ENCODE data around the gene ZNF619.
A peak's percentile ranks its signal among the peaks of the same experiment; 100 is the strongest.
"Not testable (repeated sequence)": the region's sequence is repeated elsewhere in the genome, so short reads cannot be mapped to it uniquely, and the experiment has no call there.

ZNF619 gene

DNA sequence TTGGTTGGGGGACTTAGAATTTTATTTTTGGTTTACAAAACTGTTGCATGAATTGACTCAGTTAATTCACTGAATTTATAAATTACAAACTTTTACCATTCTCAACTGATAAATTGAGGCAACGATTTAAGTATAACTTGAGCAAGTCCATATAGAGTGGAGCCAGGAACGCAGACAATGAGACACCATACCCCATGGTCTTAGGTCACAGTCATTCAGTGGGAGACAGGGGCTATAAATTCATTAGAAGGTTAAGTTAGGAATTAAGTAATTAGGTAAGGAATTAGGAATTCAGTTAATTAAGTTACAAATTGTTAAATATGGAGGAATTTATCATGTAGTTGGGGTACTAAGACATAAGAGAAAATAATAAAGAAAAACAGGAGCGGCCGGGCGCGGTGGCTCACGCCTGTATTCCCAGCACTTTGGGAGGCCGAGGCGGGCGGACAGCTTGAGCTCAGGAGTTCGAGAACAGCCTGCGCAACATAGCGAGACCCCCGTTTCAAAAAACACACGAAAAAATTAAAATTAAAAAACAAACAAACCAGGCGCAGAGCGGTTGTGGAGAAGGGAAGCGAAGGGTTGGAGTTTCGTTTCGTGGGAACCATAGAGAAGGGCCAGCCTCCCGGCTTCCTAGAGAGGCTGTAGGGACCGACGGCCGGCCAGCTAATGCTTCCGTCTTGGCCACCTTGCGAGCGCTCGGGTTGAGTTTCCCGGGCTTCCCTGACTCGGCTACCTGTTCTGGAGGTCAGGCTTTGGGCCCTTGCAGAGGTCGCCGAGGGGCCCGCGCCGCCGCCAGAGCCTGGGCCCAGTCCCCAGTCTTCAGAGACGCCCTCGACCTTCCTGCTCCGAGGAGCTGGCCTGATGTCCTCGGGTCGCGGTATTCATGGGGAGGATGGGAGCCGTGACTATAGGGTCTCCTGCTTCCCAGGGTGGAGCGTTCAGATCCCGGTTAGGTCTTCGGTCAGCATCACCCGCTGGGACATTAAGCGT lies at the start of gene ZNF619:
TSS of gene ZNF619 (plus strand) at position 645 of the 993 bp plus-strand sequence. CDS start 858 bp downstream, outside the sequence.
- peak; percentile 29 for DNase-seq

DNA sequence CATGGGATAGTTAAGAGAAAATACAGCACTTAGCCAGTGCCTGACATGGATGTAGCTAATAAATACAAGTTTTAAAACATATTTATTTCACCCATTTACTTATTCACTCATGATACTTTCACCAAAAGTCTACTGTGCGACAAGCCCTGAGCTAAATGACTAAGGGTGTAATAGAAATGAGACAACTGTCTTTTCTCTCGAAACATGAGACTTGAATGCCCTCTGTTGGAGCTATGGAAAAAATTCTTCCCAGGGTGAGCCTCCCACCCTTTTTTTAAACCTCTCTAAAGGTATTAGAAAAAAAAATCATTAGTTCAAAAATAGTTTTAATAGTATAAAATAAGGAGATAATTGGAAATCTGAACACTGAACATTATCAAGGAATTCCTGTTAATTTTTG lies 44.1 kb upstream of the ZNF619 start:
- DNase-seq: no peak

DNA sequence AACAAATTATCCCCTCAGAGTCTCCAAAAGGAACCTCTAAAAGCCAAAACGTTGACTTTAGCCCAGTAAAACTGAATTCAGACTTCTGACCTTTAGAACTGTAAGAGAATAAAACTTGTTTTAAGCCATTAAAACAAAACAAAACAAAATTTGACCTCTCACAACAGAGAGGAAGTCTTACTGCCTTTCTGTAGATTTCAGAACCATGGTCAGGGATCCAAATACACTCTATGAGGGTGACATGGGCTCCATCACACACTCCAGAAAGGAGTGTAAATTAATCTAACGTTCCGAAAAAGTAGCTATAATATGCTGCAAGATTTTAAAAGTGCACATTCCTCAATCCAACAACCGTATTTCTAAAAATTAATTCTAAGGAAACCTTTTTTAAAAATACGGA lies 39.0 kb upstream of the ZNF619 start:
- no peak for DNase-seq

DNA sequence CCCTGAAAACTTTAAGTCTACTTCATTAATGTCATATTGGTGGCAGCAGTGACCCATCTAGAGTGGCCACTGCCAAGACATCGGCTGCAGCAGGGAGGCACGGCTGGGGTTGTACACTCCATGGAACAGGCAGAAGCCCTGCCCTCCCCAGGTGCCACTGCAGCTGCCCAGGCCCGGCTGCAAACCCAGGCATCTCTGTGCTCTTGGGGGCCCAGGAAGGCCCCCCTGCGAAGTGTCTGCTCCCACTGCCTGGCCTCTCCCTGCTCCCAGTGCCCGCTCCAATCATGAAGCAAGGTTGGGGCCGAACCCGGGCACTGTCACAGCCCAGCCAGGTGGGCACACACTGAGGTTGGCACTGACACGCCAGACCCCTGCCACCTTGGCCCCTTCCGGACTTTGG lies 31.9 kb upstream of the ZNF619 start:
- no peak for DNase-seq

DNA sequence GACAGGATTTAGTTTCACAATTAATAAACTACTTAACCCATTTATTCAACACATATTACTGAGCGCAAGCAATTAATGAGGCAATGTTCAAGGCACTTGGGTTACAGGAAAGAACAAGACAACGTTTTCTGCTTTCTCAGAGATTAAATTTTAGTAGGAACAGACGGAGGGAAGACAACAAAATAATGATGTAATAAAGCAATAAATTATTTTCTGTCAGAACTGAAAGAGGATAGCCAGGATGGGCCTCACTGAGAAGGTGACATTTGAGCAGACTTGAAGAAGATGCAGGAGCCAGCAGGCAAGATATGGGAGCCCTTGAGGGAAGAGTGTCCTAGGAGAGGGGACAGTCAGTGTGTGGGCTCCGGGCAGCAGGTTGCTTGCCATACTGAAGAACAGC lies 31.0 kb upstream of the ZNF619 start:
- DNase-seq: no peak

DNA sequence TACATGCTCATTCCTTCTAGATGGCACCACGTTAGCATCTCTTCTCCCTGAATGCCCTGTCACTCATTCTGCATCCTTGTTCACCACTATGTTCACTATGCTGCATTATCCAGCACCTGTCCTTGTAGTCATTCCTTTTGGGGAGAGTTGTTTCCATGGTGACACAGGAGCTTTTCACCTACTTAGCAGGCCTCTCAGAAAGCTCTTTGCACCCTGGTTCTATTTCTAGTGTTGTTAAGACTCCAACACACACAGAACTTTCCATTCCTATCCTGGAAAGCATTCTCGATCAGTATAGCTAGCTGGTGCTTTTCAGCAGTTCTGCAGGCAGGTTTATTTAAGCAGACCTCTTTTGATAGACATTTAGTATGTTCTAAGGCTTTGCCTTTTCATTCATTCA lies 26.5 kb upstream of the ZNF619 start:
- DNase-seq: no peak

DNA sequence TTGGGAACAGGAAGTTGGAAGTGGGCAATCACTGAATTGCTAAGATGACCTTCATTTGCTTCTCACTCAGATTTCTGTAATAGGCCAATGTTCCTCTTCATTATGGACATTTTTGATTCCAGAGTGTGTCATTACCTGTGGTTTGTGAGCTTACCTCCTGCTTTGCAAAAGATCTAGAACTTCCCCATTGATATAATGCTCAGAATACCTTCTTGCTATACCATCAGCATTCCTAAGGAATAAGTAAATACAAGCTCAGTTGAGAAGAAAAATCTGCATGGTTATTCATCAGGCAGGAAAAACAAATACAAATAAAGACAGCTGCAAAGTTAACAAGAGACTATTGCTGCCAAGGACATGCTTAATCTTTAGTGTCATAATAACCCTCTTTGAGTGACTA lies 25.4 kb upstream of the ZNF619 start:
- no peak for DNase-seq

DNA sequence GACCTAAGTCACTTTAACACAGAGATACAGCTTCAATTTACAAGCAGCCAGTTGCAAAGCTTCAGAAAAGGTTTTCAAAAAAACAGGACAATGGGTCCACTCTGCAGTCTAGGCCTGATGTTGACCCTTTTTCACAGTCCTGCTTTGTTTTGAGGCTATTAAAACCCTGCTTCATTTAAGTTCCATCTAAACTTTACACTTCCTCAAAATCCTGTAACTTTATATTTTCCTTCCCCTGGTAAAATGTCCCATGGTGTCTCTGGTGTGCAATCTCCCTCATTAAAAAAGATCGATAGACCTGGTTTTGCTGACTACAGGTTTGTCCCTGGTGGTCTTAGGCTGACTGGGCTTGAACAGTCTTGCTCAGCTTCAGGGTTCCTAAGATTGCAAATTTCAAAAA lies 24.9 kb upstream of the ZNF619 start:
- DNase-seq: no peak

DNA sequence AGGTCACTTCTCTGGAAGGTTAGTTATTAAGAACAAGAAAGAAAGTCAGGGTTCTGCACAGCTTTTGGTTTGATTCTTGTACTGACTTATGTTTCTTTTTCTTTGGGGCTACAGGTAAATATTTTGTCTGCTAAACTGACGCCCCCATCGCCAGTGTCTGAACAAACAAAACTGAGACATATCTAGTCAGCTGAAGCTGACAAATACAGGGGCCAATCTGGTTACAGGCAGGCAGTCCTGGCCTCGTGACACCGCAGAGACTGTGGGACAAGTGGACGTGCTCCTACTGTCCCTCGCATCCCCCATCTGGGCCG lies 24.4 kb upstream of the ZNF619 start:
- DNase-seq: no peak

DNA sequence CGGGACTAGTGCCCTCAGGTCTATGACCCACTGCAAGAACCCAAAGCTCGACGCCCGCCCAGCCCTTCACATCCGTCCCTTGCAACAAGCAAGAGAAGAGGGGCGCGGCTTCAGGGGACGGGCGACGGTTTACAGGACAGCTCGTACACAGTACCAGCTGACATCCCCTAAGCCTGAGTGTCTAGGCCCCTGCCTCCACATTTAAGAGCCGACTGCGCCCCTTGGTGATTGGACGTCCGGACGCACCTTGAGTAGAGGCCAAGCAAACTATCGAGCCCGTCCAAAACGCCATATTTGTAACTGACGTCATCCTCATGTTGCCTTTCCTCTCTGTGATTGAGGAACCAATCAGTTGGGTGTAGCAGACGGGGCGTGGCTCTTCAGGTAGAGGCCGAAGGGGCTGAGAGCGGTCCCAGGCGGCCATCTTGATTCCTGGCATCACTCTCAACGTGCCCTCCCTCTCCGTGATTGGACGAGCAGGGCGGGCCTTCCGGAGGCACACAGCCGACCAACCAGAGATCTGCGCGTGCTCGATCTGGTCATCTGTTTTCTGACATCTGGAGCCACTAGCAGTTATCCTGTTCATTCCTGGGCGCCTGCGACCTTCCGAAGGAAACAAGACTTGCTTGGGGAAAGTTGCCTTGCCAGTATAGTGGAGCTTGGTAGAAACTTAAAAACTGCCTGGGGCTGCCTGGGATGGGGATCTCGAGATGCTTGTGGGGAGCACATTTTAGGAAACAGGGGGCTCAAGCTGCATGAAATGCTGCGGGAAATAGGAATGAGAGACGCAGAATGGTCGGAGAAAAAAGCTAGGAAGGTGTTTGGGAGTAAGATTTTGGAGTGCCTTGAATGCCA lies 23.8 kb upstream of the ZNF619 start:
- peak; percentile 93 for DNase-seq

DNA sequence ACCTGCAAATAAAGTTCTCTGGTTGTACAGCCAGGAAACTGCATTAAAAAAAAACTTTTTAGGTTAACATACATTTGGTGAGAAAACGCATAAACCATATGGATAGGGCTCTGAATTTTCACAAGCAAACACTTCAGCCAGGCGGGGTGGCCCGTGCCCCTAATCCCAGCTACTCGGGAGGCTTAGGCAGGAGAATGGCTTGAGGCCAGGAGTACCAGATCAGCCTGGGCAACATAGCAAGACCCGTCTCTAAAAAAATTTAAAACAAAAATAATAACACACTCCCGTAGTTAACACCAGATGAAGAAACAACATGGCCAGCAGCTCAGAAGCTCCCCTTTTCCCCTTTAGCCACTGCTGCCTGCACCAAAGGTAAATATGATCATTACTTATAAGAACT lies 23.0 kb upstream of the ZNF619 start:
- no peak for DNase-seq

DNA sequence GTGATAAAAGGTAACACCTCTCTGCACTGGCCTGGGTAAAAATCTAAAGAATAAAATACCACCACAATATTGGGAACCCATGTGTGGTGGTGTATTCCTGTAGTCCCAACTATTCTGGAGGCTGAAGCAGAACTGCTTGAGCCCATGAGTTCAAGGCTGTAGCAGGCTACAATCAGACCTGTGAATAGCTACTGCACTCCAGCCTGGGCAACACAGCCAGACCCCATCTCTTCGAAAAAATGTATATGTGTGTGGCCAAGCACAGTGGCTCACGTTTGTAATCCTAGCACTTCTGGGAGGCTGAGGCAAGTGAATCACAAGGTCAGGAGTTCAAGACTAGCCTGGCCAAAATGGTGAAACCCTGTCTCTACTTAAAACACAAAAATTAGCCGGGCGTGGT lies 21.6 kb upstream of the ZNF619 start:
- DNase-seq: no peak

DNA sequence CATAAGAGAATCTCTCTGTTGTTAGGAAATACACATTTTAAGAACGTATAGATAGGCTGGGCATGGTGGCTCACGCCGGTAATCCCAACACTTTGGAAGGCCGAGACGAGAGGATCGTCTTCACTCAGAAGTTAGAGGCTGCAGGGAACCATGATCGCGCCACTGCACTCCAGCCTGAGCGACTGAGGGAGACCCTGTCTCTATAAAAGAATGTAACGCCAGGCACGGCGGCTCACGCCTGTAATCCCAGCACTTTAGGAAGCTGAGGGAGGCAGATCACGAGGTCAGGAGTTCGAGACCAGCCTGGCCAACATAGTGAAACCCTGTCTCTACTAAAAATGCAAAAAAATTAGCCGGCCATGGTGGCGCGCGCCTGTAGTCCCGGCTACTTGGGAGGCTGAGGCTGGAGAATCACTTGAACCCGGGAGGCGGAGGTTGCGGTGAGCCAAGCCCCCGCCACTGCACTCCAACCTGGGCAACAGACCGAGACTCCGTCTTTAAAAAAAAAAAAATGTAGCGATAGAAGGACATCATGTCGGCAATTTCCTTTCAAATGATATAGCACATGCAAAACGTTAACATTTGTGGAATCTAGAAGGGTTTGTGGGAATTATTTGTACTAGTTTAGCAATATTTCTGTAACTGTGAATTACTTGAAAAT lies 20.5 kb upstream of the ZNF619 start:
- no peak for DNase-seq

DNA sequence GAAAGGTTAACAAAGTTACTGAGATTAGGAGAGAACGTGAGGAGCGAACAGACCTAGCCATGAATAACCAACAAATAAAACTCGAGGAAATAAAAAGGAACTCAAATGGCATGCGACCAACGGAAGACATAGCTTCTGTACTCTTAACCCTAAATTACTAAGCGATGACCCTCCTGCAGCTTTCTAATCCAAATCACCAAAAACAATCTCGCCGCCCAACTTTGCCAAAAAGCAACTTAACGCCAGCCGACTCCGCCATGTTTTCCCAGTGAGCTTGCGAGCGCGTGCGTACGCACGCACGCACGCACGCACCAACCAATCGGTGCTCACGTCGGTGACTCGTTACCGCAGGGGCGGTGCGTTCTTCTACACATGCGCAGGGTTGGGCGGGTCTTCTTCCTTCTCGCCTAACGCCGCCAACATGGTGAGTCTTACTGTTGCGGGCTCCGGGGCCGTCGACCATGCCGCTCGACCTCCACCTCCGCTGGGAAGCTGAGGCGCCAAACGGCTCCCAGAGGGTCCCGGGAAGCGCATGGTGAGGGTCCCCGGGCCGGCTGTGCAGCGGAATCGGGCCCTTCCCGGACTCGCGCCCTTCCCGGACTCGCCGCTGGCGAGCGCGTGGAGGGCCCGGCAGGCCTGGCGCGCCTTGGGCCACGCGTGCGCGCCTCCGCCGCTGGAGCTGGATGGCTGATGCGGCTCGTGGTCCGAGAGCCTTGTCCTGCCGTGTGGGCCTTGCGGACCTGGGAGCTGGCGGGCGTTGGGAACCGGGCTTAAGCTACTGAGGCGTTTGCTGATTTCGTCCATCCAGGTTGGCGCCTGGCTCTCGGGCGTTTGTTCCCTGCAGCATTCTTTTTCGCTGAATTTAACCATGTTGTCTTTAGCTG lies 19.7 kb upstream of the ZNF619 start, which contains the start of gene RPL14:
TSS of gene RPL14 (plus strand) at position 400 of the 884 bp plus-strand sequence. CDS start at position 533, 133 bp downstream.
- DNase-seq: peak; percentile 79

DNA sequence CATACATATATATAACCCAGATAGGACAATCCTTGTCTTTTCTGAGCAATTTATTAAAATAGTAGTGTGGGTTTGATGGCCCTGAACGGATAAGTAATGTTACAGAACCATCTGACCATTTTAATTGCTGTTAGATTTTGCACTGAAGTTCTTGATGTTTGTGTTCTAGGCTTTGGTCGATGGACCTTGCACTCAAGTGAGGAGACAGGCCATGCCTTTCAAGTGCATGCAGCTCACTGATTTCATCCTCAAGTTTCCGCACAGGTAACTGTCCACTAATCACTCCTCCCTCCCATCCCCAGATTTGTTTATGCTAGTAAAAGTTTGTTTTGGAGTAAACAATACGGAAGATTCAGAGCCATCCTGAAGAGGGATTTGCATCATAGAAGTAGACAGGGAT lies 18.4 kb upstream of the ZNF619 start:
- no peak for DNase-seq

DNA sequence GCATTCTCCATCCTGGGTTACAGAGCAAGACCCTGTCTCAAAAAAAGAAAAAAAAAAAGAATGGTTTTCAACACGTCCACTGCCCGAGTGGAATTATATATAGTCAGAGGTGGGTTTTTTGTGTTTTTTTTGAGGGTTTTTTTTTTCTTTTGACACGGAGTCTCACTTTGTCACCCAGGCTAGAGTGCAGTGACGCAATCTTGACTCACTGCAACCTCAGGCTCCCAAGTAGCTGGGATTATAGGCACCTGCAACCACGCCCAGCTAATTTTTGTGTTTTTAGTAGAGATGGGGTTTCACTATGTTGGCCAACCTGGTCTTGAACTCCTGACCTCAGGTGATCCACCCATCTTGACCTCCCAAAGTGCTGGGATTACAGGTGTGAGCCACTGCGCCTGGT lies 16.4 kb upstream of the ZNF619 start:
- not testable (repeated sequence) for DNase-seq

DNA sequence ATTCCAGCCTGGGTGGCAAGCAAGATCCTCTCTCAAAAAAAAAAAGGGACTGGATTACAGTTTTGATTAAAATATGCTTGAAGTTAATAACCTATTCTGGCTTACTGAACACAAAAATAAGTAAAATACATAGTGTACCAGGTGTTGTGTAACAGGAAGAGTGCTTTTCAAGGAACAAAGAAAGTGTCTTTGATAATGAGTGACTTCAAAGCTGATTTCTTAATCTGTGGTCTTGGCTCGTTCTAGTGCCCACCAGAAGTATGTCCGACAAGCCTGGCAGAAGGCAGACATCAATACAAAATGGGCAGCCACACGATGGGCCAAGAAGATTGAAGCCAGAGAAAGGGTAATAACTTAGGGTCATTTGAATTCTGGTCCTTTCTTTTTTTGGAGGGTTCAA lies 15.8 kb upstream of the ZNF619 start:
- no peak for DNase-seq

DNA sequence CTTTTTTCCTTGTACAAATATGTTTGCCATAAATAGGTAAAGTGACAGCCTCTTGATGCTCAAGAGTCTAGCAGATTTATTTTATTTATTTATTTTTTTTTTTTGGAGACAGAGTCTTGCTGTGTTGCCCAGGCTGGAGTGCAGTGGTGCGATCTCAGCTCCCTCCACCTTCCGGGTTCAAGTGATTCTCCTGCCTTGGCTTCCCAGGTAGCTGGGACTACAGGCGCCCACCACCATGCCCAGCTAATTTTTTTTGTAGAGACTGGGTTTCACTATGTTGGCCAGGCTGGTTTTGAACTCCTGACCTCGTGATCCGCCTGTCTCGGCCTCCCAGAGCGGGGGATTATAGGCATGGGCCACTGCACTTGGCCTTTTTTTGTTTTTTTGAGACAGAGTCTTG lies 14.1 kb upstream of the ZNF619 start:
- DNase-seq: not testable (repeated sequence)

DNA sequence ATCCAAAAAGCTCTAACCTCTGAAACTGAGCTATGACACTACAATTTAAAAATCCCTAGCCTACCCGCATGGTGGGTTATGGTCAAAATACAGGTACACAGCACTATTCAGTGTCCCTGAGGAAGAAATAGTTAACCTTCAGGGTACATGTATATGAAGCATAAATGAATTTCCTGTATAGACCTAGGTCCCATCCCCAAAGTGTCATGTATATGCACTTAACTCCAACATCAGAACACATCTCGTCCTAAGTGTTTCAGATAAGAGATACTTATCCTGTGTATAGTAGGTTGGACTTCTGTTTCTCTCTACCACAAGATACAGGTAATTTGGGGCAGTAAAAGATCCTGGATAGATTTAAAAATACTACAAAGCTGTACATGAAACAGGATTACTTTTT lies 13.3 kb upstream of the ZNF619 start:
- DNase-seq: no peak

DNA sequence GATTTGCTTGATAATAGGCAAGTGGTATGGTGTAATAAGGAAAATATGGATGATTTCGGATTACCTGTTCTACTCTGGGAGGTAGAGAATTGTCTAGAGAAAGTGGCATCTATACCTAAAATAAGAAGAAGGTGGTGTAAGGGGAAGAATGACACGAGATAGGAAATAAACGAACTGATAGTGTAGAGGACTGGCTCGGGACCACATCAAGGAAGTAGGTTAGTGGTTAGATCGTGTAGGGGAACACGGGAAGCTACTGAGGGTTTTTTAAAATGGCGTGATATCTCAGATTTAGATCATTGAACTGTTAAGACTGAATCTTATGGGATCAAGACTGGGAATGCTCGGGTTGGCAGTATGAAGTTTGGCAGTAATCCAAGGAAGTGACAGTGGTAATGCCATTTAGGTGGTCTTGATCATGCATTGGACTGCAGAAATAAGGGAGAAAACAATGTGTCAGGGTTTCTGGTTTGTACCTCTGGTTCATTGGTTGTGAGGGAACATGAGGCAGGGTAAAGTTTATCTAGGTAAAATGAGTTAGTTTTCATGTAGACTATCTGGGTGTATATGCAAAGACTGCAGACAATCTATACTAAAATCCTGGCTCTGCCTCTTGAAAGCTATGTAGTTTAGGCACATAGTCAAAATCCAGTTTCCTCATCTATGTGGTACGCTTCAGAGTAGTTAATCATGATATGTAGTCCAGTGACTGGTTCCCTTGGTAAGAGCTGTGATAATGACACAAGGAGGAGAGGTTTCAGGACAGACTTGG lies 12.4 kb upstream of the ZNF619 start:
- no peak for DNase-seq

DNA sequence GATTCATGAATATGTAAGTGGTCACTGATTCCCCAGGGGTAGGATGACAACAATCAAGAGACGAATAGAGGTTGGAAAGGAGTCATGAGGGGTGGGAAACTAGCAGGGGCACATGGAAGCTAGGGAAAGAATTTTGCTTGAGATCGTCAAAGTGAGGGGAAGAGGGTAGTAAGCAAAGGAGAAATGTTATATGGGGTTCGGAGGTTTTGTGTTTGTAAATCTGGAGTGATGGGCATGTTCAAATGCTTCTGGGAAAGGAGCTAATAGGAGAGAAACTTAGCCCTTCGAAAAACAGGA lies 11.9 kb upstream of the ZNF619 start:
- no peak for DNase-seq

DNA sequence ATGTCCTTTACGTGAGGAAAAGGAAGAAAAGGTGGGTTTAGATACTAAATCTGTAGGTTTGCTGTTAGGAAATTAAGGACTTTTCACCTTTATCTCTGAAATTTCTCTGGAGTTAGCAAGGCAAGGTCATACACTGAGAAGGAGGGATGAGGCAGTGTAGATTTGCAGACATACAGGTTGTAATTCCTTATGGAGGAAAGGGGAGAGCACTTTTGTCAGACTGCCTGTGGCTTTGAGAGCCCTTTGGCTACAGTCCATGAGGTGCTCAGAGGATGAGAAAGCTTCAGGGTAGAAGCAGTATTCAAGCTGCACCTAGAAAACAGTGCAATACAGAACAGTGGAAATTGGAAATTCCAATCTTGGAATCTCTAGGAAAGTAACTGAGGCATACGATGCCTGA lies 11.5 kb upstream of the ZNF619 start:
- no peak for DNase-seq

Data from COR-L47 (cell line).